BJ (cell line): Measurements from ENCODE around the gene PER1. TPM values are rescaled to one million over a fixed set of nuclear protein-coding genes. Genes with fewer than 3 reads are reported as not detected.
A peak's percentile ranks its signal among the peaks of the same experiment; 100 is the strongest.

Experiments
- CTCF ChIA-PET: fragments of 350-600 bp; formaldehyde crosslinking; extraction: SDS; loops from one replicate; lab custom pipeline; 2021; ENCODE audit warnings: antibody characterized with exemption, inconsistent platforms; lab: Yijun Ruan, JAX
- POLR2A ChIA-PET: fragments of 300-600 bp; sonication (Branson Sonifier 250); formaldehyde crosslinking; extraction: SDS; loops from one replicate; lab custom pipeline; 2021; ENCODE audit warnings: antibody characterized with exemption; lab: Charles Lee
- DNase-seq: peaks from one replicate; pipeline ENCODE4 v3.0.0-alpha.2; 2011; ENCODE audit warnings: low read depth
- H3K27me3 ChIP-seq: 2 replicates; pipeline ENCODE4 v1.6.0; 2011; ENCODE audit warnings: low read length; ENCODE audit not compliant: control insufficient read depth, insufficient read depth
- H3K36me3 ChIP-seq: 2 replicates; pipeline ENCODE4 v1.5.1; 2011; ENCODE audit warnings: low read length; ENCODE audit not compliant: control insufficient read depth, insufficient read depth
- H3K4me3 ChIP-seq: 2 replicates; pipeline ENCODE4 v1.5.1; 2011; ENCODE audit warnings: low read depth, mild to moderate bottlenecking, control low read depth, low read length
- CTCF ChIP-seq: IDR thresholded peaks from 2 replicates; pipeline ENCODE4 v1.5.1; 2011; ENCODE audit warnings: low read depth, mild to moderate bottlenecking, control low read depth, inconsistent platforms, low read length, moderate library complexity; ENCODE audit not compliant: insufficient read depth
- polyA plus RNA-seq: library from polyadenylated mRNA; depleted of rRNA; stranded (reverse); fragments of >200 nt; gene quantifications from 2 replicates; pipeline ENCODE4 v1.2.3, GENCODE V29; 2011

PER1 gene
- polyA plus RNA-seq, 1 experiment, result 7.7 TPM

- TF ChIP-seq CTCF, result no peak
- no peak for DNase-seq
- no peak overlapping the region for H3K4me3 ChIP-seq
- CTCF ChIA-PET, result interaction anchor here (1.2 to 4.7 kb wide), 5 partner anchors 9 to 41 kb away, joined by 3 to 31 read pairs (median 8); partner anchors contain the start of gene HES7
- POLR2A ChIA-PET, result no interaction called here
- H3K36me3 ChIP-seq, result peaks cover 12% of the 10 kb centered on the region
- no peaks in the 10 kb centered on the region for H3K27me3 ChIP-seq
Observed at GRCh38 chr17:8160224-8160577, 8.0 kb upstream of the PER1 start.

GRCh38 chr17:8159459-8160223 lies 7.4 kb upstream of the PER1 start:
- H3K4me3 ChIP-seq, result no peak overlapping the region
- no peaks in the 10 kb centered on the region for H3K27me3 ChIP-seq
- DNase-seq, result no peak
- H3K36me3 ChIP-seq, result peaks cover 12% of the 10 kb centered on the region
- ChIA-PET CTCF (interaction anchor here (1.1 to 4.7 kb wide), 8 partner anchors 9 to 67 kb away, joined by 3 to 31 read pairs (median 6); partner anchors contain the start of gene HES7), POLR2A (no interaction called here)
- no peak for TF ChIP-seq CTCF

DNA sequence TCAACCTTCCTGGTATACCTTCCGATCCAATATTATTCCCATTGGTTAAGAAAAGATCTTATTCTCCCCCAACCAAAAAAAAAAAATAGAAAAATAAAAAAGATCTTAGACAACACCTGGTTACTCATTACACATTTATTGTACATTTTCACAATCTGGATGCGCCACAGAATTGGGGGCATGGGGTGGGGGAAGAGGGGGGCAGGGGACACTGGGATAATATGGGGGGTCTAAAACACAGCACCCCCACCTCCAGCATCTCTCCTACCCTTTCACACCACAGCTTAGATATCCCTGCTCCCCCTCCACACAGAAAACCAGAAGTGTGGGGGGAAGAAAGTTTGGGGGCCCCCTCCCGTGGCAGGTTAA lies 6.8 kb upstream of the PER1 start:
- TF ChIP-seq CTCF, result no peak
- Histone ChIP-seq H3K36me3 (peaks cover 12% of the 10 kb centered on the region), H3K4me3 (no peak overlapping the region), H3K27me3 (no peaks in the 10 kb centered on the region)
- CTCF ChIA-PET, result interaction anchor here (1.1 to 4.7 kb wide), 8 partner anchors 14 to 98 kb away, joined by 3 to 32 read pairs (median 13); partner anchors contain the start of genes ALOXE3 and HES7
- POLR2A ChIA-PET, result no interaction called here
- no peak for DNase-seq

- Histone ChIP-seq H3K36me3 (peaks cover 12% of the 10 kb centered on the region), H3K27me3 (no peaks in the 10 kb centered on the region), H3K4me3 (no peak overlapping the region)
- ChIA-PET CTCF (interaction anchor here (0.6 to 4.7 kb wide), 12 partner anchors 10 to 371 kb away, joined by 3 to 32 read pairs (median 4); partner anchors contain the start of genes ALOXE3 and HES7), POLR2A (no interaction called here)
- no peak for DNase-seq
- TF ChIP-seq CTCF, result peak; percentile 87
Observed at GRCh38 chr17:8158267-8159031, 6.2 kb upstream of the PER1 start.
